HCT116 (cell line): ENCODE data around the gene IGSF21. TPM values are rescaled to one million over a fixed set of nuclear protein-coding genes. Genes with fewer than 3 reads are reported as not detected.

Source experiments
- ATAC-seq: fragments of 200-7000 bp; cut with Tn5 transposase; 2 replicates; pipeline ENCODE4 v1.9.1; 2020; ENCODE audit warnings: mild to moderate bottlenecking, moderate library complexity
- BruUV-seq: library from RNA; stranded (reverse); fragments of 400-500 nt; replicated peaks from 2 replicates; lab custom pipeline; 2021; lab: Mats Ljungman, UMichigan
- CTCF ChIA-PET: fragments of 300-600 bp; sonication (Branson Sonifier 250); formaldehyde crosslinking; loops from one replicate; lab custom pipeline; 2021; ENCODE audit warnings: antibody characterized with exemption; lab: Charles Lee
- POLR2A ChIA-PET: fragments of 300-600, 350-600 bp; sonication (Branson Sonifier 250); formaldehyde crosslinking; loops from one replicate; lab custom pipeline; 2021; ENCODE audit warnings: antibody characterized with exemption; lab: Charles Lee
- RAD21 ChIA-PET, 2 experiments: fragments of 300-600 bp; sonication (Branson Sonifier 250); formaldehyde crosslinking; loops; one replicate each; lab custom pipeline; 2023; ENCODE audit warnings: low total read pairs in 2 of 2; ENCODE audit not compliant: uncharacterized antibody in 2 of 2, unreplicated experiment in 2 of 2, low non-redundant PET in 1 of 2; lab: Charles Lee
- DNase-seq: peaks from one replicate; pipeline ENCODE4 v3.0.0-alpha.2; 2010; ENCODE audit warnings: low read depth, low spot score
- H2AFZ ChIP-seq: fragments of 200-600 bp; shearing (Covaris generic), sonication (generic); 2 replicates; pipeline ENCODE4 v1.6.1; 2017; ENCODE audit warnings: low read depth, mixed run types, mixed read lengths, antibody characterized with exemption, low read length; ENCODE audit not compliant: poor library complexity, severe bottlenecking
- H3K27ac ChIP-seq: 2 replicates; pipeline ENCODE4 v1.5.1; 2012; ENCODE audit warnings: low read depth, low read length
- H3K27me3 ChIP-seq: fragments of 200-600 bp; sonication (generic); 2 replicates; pipeline ENCODE4 v1.6.1; 2016; ENCODE audit warnings: mixed run types, low read length, mixed read lengths; ENCODE audit not compliant: insufficient read depth
- H3K36me3 ChIP-seq, 2 experiments: fragments of 200-500 bp in 1 of 2; fragments of 200-600 bp in 1 of 2; sonication (Bioruptor generic) in 1 of 2; sonication (generic) in 1 of 2; 2 replicates each; pipeline versions ENCODE4 v1.5.1 to v1.6.1; 2014 to 2016; ENCODE audit warnings: low read length in 2 of 2, inconsistent platforms in 1 of 2, mixed read lengths in 1 of 2, mixed run types in 1 of 2; ENCODE audit not compliant: insufficient read depth in 2 of 2, control insufficient read depth in 1 of 2
- H3K4me1 ChIP-seq, 2 experiments: fragments of 200-600 bp in 1 of 2; sonication (generic) in 1 of 2; 2 replicates each; pipeline versions ENCODE4 v1.5.1 to v1.6.1; 2012 to 2017; ENCODE audit warnings: low read length in 2 of 2, inconsistent platforms in 1 of 2, mild to moderate bottlenecking in 1 of 2, mixed read lengths in 1 of 2, mixed run types in 1 of 2, moderate library complexity in 1 of 2; ENCODE audit not compliant: insufficient read depth in 2 of 2, control insufficient read depth in 1 of 2
- H3K4me2 ChIP-seq: fragments of 200-600 bp; sonication (generic); 2 replicates; pipeline ENCODE4 v1.6.1; 2017; ENCODE audit warnings: mixed run types, low read length, mixed read lengths
- H3K4me3 ChIP-seq, 2 experiments: fragments of 200-600 bp in 1 of 2; sonication (generic) in 1 of 2; replicated peaks in 1 of 2; 2 replicates each; pipeline ENCODE4 v1.5.1; 2011 to 2016; ENCODE audit warnings: low read length in 2 of 2, control low read depth in 1 of 2, low read depth in 1 of 2, mild to moderate bottlenecking in 1 of 2, mixed read lengths in 1 of 2, mixed run types in 1 of 2
- H3K79me2 ChIP-seq: fragments of 200-600 bp; sonication (generic); 2 replicates; pipeline ENCODE4 v1.6.1; 2017; ENCODE audit warnings: mild to moderate bottlenecking, mixed run types, low read length, moderate library complexity, mixed read lengths; ENCODE audit not compliant: insufficient read depth
- H3K9ac ChIP-seq: fragments of 200-600 bp; sonication (generic); 2 replicates; pipeline ENCODE4 v1.6.1; 2016; ENCODE audit warnings: low read length, mixed read lengths
- H3K9me2 ChIP-seq: fragments of 200-600 bp; sonication (generic), shearing (Covaris generic); 2 replicates; pipeline ENCODE4 v1.6.1; 2017; ENCODE audit warnings: mixed run types, mild to moderate bottlenecking, moderate library complexity; ENCODE audit not compliant: insufficient read depth
- H3K9me3 ChIP-seq, 2 experiments: fragments of 200-500 bp in 1 of 2; fragments of 200-600 bp in 1 of 2; sonication (Bioruptor generic) in 1 of 2; sonication (generic) in 1 of 2; 2 replicates each; pipeline ENCODE4 v1.6.1; 2014 to 2017; ENCODE audit warnings: low read length in 2 of 2, mixed read lengths in 2 of 2, inconsistent platforms in 1 of 2, low read depth in 1 of 2, mild to moderate bottlenecking in 1 of 2, mixed run types in 1 of 2, moderate library complexity in 1 of 2; ENCODE audit not compliant: control insufficient read depth in 1 of 2, insufficient read depth in 1 of 2
- H4K20me1 ChIP-seq: fragments of 200-600 bp; sonication (generic), shearing (Covaris generic); 2 replicates; pipeline ENCODE4 v1.6.1; 2017; ENCODE audit warnings: mixed run types, mild to moderate bottlenecking, moderate library complexity; ENCODE audit not compliant: insufficient read depth
- CEBPB ChIP-seq: IDR thresholded peaks from 2 replicates; pipeline ENCODE4 v1.6.1; 2012; ENCODE audit warnings: low read depth
- CTCF ChIP-seq, 3 experiments: fragments of 200-600 bp in 1 of 3; sonication (generic) in 1 of 3; IDR thresholded peaks in 2 of 3; conservative IDR thresholded peaks in 1 of 3; 2 replicates each; pipeline ENCODE4 v1.5.1; 2012 to 2017; ENCODE audit warnings: low read depth in 2 of 3, low read length in 2 of 3, antibody characterized with exemption in 1 of 3, borderline replicate concordance in 1 of 3, control low read depth in 1 of 3, mild to moderate bottlenecking in 1 of 3, mixed read lengths in 1 of 3, mixed run types in 1 of 3, moderate library complexity in 1 of 3; ENCODE audit not compliant: insufficient read depth in 1 of 3
- EGR1 ChIP-seq: IDR thresholded peaks from 2 replicates; pipeline ENCODE4 v1.6.1; 2012; ENCODE audit warnings: low read depth
- ELF1 ChIP-seq: IDR thresholded peaks from 2 replicates; pipeline ENCODE4 v1.6.1; 2012; ENCODE audit warnings: low read depth, borderline replicate concordance
- EZH2 ChIP-seq: fragments of 200-600 bp; sonication (generic); IDR thresholded peaks from 2 replicates; pipeline ENCODE4 v1.6.1; 2017; ENCODE audit warnings: antibody characterized with exemption, mixed run types
- JUND ChIP-seq: IDR thresholded peaks from 2 replicates; pipeline ENCODE4 v1.6.1; 2012
- POLR2A ChIP-seq: IDR thresholded peaks from 2 replicates; pipeline ENCODE4 v1.7.0; 2011; ENCODE audit warnings: borderline replicate concordance; ENCODE audit not compliant: insufficient read depth, insufficient read length; ENCODE audit errors: extremely low read depth
- SIN3A ChIP-seq: IDR thresholded peaks from 2 replicates; pipeline ENCODE4 v1.6.1; 2012; ENCODE audit warnings: low read depth
- SP1 ChIP-seq: IDR thresholded peaks from 2 replicates; pipeline ENCODE4 v1.6.1; 2012; ENCODE audit warnings: low read depth
- ZBTB33 ChIP-seq: IDR thresholded peaks from 2 replicates; pipeline ENCODE4 v1.6.1; 2011; ENCODE audit warnings: mild to moderate bottlenecking, low read length, moderate library complexity; ENCODE audit not compliant: insufficient replicate concordance; ENCODE audit errors: extremely low read depth
- ZNF274 ChIP-seq: fragments of 200-500 bp; sonication (Bioruptor generic); IDR thresholded peaks from 2 replicates; pipeline ENCODE4 v1.6.1; 2014; ENCODE audit warnings: mild to moderate bottlenecking, low read depth, low read length, inconsistent platforms
- intact Hi-C: fragments of 100-400 bp; cut with micrococcal nuclease; formaldehyde crosslinking; loops from 2 replicates; pipeline ENCODE4 v1.10.0; 2022
- total RNA-seq: library from RNA; stranded (reverse); gene quantifications from one replicate; pipeline ENCODE4 v1.2.1, GENCODE V29; 2021; ENCODE audit not compliant: unreplicated experiment

Gene IGSF21
- total RNA-seq, 1 experiment from 2014 or later, result not detected

- no peaks in the 10 kb centered on the region for H4K20me1 ChIP-seq
- H3K9me3 ChIP-seq, result no peaks in the 10 kb centered on the region
- peaks cover 4% of the 10 kb centered on the region; the same call in 1 of the 2 replicates for H3K27me3 ChIP-seq
- H3K79me2 ChIP-seq, result no peaks in the 10 kb centered on the region
- H3K27ac ChIP-seq, result no peak overlapping the region
- BruUV-seq, result no TSS peak
- intact Hi-C loops, result no loop called here
- peaks cover 0 to 4% of the 10 kb centered on the region in 2 experiments; a peak in 3 of 4 replicates for H3K4me1 ChIP-seq
- H2AFZ ChIP-seq, result no peak overlapping the region
- H3K4me3 ChIP-seq, result no peak overlapping the region
- ChIA-PET CTCF (no interaction called here), RAD21 (no interaction called here), POLR2A (no interaction called here)
- H3K9me2 ChIP-seq, result no peaks in the 10 kb centered on the region
- H3K9ac ChIP-seq, result no peak overlapping the region
- no peaks in the 10 kb centered on the region for H3K36me3 ChIP-seq
- no peak for DNase-seq
- no peak overlapping the region for H3K4me2 ChIP-seq
- TF ChIP-seq ZNF274 (no peak), ZBTB33 (no peak), ELF1 (no peak), SP1 (no peak), CTCF (IDR thresholded peaks at IDR 0.05 in 2 of 3, conservative IDR thresholded peaks at IDR 0.05 in 1 of 3; ENCODE audit: borderline replicate concordance in 1 of 3, insufficient read depth in 1 of 3, low read depth in 2 of 3, low read length in 2 of 3) (no peak), POLR2A (no peak), SIN3A (no peak), CEBPB (no peak), JUND (no peak), EGR1 (no peak), EZH2 (no peak)
- no peak for ATAC-seq
These were observed 44.0 kb downstream of the IGSF21 start for GRCh38 chr1:18151436-18152122.
